ENCODE data around the gene TP53TG5.

GRCh38 chr20:45426320-45427016 is 48.3 kb upstream of the TP53TG5 start:
- TF ChIP-seq POLR2A (IDR thresholded peaks at IDR 0.05) (no peak), CTCF (IDR thresholded peaks at IDR 0.05 in 4 of 5, conservative IDR thresholded peaks at IDR 0.05 in 1 of 5) (no peak)

Data from gastrocnemius medialis (tissue), 4 donors.